Ascending aorta (tissue), 2 donors: ENCODE measurements around the gene HDAC9. TPM values are rescaled to one million over a fixed set of nuclear protein-coding genes. Genes with fewer than 3 reads are reported as not detected.
A peak's percentile ranks its signal among the peaks of the same experiment; 100 is the strongest.
"Not testable (repeated sequence)": the region's sequence is repeated elsewhere in the genome, so short reads cannot be mapped to it uniquely, and the experiment has no call there.

ENCODE experiments used
- DNase-seq, 2 donors: peaks; one replicate each; pipeline ENCODE4 v3.0.0-alpha.2; 2019; ENCODE audit warnings: low spot score in 2 of 2
- H3K27ac ChIP-seq, 2 donors: fragments of 200-600 bp; sonication (generic); one replicate each; pipeline ENCODE4 v1.5.1; 2016 to 2017; ENCODE audit warnings: mild to moderate bottlenecking in 1 of 2
- H3K27me3 ChIP-seq: fragments of 200-600 bp; sonication (generic); one replicate; pipeline ENCODE4 v1.5.1; 2017
- H3K36me3 ChIP-seq, 2 donors: fragments of 200-600 bp; sonication (generic); one replicate each; pipeline ENCODE4 v1.5.1; 2016
- H3K4me1 ChIP-seq, 2 donors: fragments of 200-600 bp; sonication (generic); one replicate each; pipeline ENCODE4 v1.5.1; 2016 to 2017; ENCODE audit warnings: mild to moderate bottlenecking in 1 of 2
- H3K4me3 ChIP-seq, 2 donors: fragments of 200-600 bp; sonication (generic); one replicate each; pipeline ENCODE4 v1.5.1; 2016 to 2017; ENCODE audit warnings: mild to moderate bottlenecking in 1 of 2
- H3K9me3 ChIP-seq, 2 donors: fragments of 200-600 bp; sonication (generic); one replicate each; pipeline ENCODE4 v1.5.1; 2016
- CTCF ChIP-seq, 3 experiments: fragments of 200-600 bp in 2 of 3; fragments of 450-650 bp in 1 of 3; sonication (generic) in 2 of 3; IDR thresholded peaks; one replicate each; pipeline ENCODE4 v1.5.1; 2016 to 2019; ENCODE audit warnings: antibody characterized with exemption in 3 of 3, mild to moderate bottlenecking in 1 of 3, moderate library complexity in 1 of 3
- intact Hi-C: fragments of 100-400 bp; cut with DNase I; formaldehyde crosslinking; loops from one replicate; pipeline ENCODE4 v1.15.1; 2023
- total RNA-seq: library from RNA; depleted of rRNA; stranded (reverse); fragments of >200 nt; gene quantifications from one replicate; pipeline ENCODE4 v1.1.0, GENCODE V29; 2016

Gene HDAC9
- total RNA-seq, 1 donor from 2014 or later = 33.4 TPM

GRCh38 chr7:18724318-18724717 is 228.8 kb downstream of the HDAC9 start:
- intact Hi-C loops = no loop called here
- no peak for DNase-seq
- H3K36me3 ChIP-seq = no peaks in the 10 kb centered on the region
- H3K27me3 ChIP-seq = no peaks in the 10 kb centered on the region
- no peak for TF ChIP-seq CTCF (IDR thresholded peaks at IDR 0.05)
- no peak overlapping the region for H3K27ac ChIP-seq
- no peak overlapping the region for H3K4me3 ChIP-seq
- H3K9me3 ChIP-seq = no peaks in the 10 kb centered on the region
- H3K4me1 ChIP-seq = no peaks in the 10 kb centered on the region

- H3K27me3 ChIP-seq = no peaks in the 10 kb centered on the region
- no peaks in the 10 kb centered on the region for H3K36me3 ChIP-seq
- no peaks in the 10 kb centered on the region for H3K4me1 ChIP-seq
- no peaks in the 10 kb centered on the region for H3K9me3 ChIP-seq
- no peak for DNase-seq
- H3K4me3 ChIP-seq = no peak overlapping the region
- intact Hi-C loops = no loop called here
- no peak for TF ChIP-seq CTCF (IDR thresholded peaks at IDR 0.05)
- H3K27ac ChIP-seq = no peak overlapping the region
These were observed 231.7 kb downstream of the HDAC9 start for GRCh38 chr7:18727115-18727870.

DNA sequence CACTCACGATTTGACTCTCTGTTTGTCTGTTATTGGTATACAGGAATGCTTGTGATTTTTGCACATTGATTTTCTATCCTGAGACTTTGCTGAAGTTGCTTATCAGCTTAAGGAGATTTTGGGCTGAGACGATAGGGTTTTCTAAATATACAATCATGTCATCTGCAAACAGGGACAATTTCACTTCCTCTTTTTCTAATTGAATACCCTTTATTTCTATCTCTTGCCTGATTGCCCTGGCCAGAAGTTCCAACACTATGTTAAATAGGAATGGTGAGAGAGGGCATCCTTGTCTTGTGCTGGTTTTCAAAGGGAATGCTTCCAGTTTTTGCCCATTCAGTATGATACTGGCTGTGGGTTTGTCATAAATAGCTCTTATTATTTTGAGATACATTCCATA is 240.5 kb downstream of the HDAC9 start:
- H3K4me1 ChIP-seq, H3K36me3 ChIP-seq, DNase-seq, intact Hi-C loops, H3K27ac ChIP-seq, H3K27me3 ChIP-seq, H3K4me3 ChIP-seq, H3K9me3 ChIP-seq: not testable (repeated sequence)

GRCh38 chr7:18740579-18740988 is 245.0 kb downstream of the HDAC9 start:
- DNase-seq = no peak
- Histone ChIP-seq H3K9me3 (no peaks in the 10 kb centered on the region), H3K36me3 (no peaks in the 10 kb centered on the region), H3K4me3 (no peak overlapping the region), H3K4me1 (no peaks in the 10 kb centered on the region), H3K27ac (no peak overlapping the region), H3K27me3 (no peaks in the 10 kb centered on the region)
- no peak for TF ChIP-seq CTCF (IDR thresholded peaks at IDR 0.05)
- intact Hi-C loops = no loop called here

DNA sequence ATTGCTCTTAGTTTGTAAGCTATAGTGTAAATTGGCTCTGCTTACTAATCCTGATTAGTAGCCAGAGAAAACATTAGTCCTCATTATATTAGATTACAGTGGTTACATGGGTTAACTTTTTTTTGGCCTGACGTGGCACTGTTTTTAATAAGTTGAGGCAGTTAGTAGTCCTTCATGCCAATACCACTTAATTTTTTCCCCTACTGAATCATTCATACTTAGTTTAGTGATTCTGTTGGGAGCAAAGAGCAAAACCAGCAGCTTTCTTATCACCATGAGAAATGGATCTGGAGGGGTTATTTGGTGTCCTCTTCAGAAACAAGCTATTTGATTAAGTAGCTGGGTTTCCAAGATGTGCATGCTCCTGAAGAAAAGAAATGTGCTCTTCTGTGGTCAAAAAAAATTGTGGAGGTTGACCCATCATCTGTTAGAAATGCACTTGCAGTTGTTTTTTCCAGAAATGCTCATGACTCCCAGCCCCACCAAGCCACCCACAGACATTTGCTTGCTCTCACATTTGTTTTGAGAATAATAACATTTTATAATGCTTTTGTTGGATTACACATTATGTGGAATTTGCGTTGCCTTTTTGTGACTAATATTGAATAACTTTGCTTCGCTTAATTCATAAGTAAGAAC is 258.5 kb downstream of the HDAC9 start:
- Histone ChIP-seq H3K27me3 (no peaks in the 10 kb centered on the region), H3K4me3 (peak overlapping the region in 1 of 2 donors; percentile 1), H3K9me3 (no peaks in the 10 kb centered on the region), H3K27ac (no peak overlapping the region), H3K36me3 (peaks cover 0 to 2% of the 10 kb centered on the region in 2 donors), H3K4me1 (no peaks in the 10 kb centered on the region)
- DNase-seq = no peak
- TF ChIP-seq CTCF (IDR thresholded peaks at IDR 0.05) = no peak
- intact Hi-C loops = loop anchor here (10.0 kb wide), 1 partner anchor 1069 kb away; no protein-coding TSS in a partner anchor

GRCh38 chr7:18754766-18755165 is 259.2 kb downstream of the HDAC9 start:
- H3K4me3 ChIP-seq = peak overlapping the region in 1 of 2 donors; percentile 1
- no peak for DNase-seq
- H3K4me1 ChIP-seq = no peaks in the 10 kb centered on the region
- H3K36me3 ChIP-seq = no peaks in the 10 kb centered on the region
- no peaks in the 10 kb centered on the region for H3K27me3 ChIP-seq
- intact Hi-C loops = loop anchor here (5.0 to 10.0 kb wide), 2 partner anchors 363 to 1070 kb away; partner anchors contain the start of gene TWIST1
- no peak overlapping the region for H3K27ac ChIP-seq
- H3K9me3 ChIP-seq = no peaks in the 10 kb centered on the region
- TF ChIP-seq CTCF (IDR thresholded peaks at IDR 0.05) = peak in 1 of 3 experiments; percentile 47
